Activated CD8-positive, alpha-beta memory T cell treated with anti-CD3 and anti-CD28 coated beads, Interleukin-2, amount 50 U/mL, for 4 hours (primary cell): ENCODE measurements around the gene ADGRG4.
"Not testable (repeated sequence)": the region's sequence is repeated elsewhere in the genome, so short reads cannot be mapped to it uniquely, and the experiment has no call there.

Experiments
- DNase-seq: peaks from one replicate; pipeline ENCODE4 v3.0.0-alpha.2; 2020

The ADGRG4 gene, protein sequence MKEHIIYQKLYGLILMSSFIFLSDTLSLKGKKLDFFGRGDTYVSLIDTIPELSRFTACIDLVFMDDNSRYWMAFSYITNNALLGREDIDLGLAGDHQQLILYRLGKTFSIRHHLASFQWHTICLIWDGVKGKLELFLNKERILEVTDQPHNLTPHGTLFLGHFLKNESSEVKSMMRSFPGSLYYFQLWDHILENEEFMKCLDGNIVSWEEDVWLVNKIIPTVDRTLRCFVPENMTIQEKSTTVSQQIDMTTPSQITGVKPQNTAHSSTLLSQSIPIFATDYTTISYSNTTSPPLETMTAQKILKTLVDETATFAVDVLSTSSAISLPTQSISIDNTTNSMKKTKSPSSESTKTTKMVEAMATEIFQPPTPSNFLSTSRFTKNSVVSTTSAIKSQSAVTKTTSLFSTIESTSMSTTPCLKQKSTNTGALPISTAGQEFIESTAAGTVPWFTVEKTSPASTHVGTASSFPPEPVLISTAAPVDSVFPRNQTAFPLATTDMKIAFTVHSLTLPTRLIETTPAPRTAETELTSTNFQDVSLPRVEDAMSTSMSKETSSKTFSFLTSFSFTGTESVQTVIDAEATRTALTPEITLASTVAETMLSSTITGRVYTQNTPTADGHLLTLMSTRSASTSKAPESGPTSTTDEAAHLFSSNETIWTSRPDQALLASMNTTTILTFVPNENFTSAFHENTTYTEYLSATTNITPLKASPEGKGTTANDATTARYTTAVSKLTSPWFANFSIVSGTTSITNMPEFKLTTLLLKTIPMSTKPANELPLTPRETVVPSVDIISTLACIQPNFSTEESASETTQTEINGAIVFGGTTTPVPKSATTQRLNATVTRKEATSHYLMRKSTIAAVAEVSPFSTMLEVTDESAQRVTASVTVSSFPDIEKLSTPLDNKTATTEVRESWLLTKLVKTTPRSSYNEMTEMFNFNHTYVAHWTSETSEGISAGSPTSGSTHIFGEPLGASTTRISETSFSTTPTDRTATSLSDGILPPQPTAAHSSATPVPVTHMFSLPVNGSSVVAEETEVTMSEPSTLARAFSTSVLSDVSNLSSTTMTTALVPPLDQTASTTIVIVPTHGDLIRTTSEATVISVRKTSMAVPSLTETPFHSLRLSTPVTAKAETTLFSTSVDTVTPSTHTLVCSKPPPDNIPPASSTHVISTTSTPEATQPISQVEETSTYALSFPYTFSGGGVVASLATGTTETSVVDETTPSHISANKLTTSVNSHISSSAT (N-terminal part only)

GRCh38 chrX:136300721-136301120, at the start of gene ADGRG4:
TSS of gene ADGRG4 (plus strand) at chrX:136300963. CDS start at chrX:136308778, 7,815 bp downstream.
- not testable (repeated sequence) for DNase-seq

- DNase-seq, result peak; percentile 61
Observed at GRCh38 chrX:136251041-136251991, 49.4 kb upstream of the ADGRG4 start, which contains the start of gene MAP7D3. TSS of gene MAP7D3 (minus strand) at chrX:136251400. CDS start at chrX:136251358, 42 bp downstream.

DNA sequence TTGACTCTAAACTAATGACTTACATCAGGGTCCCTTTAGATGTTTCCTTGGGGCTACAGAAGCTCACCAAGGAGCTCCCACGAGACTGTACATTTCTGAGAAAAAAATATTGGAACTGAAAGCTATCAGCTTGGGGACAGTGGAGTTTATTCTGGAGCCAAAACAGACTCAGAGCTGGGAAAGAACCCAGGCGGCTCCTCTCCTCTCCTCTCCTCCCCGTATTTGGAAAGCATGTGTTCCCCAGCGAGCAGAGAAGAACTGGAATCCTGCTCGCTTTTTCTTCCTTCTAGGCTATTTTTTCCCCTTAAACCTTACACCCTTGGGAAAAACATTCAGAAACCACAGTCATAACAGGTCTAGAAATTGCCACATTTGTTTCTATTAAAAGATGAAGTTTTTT, 45.2 kb upstream of the ADGRG4 start:
- no peak for DNase-seq

DNA sequence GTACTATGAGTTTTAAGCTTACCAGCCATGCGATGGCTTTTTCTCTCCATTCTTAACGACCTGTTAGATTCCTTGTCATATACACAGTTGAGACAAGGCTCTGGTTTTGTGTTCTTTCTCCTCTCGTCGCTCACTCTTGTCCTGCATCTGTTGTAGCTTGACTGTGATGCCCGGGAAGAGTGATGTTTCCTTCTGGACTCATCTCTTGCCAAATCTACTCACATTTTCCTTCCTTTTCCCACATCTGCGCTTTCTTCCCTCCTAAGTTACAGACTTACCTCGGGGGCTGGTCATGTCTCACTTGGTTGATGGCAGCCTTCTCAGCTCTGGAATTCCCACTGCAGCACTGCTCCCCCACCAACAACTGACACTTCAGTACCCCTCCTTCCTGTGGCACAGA, 44.7 kb upstream of the ADGRG4 start:
- no peak for DNase-seq

DNA sequence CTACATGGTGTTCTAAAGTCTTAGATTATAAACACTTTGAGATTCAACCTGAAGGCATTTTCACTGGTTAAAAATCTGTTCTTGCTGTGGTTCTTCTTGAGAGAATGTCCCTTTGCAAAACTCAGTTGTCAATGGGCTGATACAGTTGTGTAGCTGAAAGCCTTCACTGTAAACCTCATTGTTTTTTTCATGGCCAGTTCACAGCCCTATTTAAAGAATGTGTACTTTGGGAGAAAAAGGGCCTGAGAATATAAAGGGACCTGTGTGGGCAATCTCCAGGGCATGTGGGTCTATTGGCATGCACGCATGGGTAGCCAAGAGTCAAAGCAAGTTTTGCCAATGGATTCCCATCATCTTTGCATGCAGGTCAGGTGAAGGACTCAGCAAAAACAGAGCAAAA, 41.8 kb upstream of the ADGRG4 start:
- no peak for DNase-seq

- DNase-seq, result no peak
Observed at GRCh38 chrX:136259543-136259942, 41.2 kb upstream of the ADGRG4 start.

- no peak for DNase-seq
Observed at GRCh38 chrX:136260776-136261175, 40.0 kb upstream of the ADGRG4 start.

- no peak for DNase-seq
Observed at GRCh38 chrX:136261321-136261720, 39.4 kb upstream of the ADGRG4 start.

DNA sequence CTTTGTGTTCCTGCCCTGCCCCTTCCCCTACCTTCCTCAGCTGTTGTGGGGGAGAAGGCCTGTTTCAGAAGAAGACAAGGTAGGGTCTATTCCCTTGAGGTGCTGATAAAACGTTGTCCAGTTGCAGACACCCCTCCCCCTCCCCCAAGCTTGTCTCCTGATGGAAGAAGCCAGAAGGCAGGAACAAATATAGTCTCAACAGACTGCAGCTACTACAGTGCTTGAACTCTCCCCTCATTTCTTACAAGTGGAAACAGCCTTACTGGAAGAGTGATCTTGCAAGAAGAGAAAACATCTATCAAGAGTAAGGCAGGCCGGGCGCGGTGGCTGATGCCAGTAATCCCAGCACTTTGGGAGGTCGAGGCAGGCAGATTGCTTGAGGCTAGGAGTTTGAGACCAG, 38.5 kb upstream of the ADGRG4 start:
- no peak for DNase-seq

DNA sequence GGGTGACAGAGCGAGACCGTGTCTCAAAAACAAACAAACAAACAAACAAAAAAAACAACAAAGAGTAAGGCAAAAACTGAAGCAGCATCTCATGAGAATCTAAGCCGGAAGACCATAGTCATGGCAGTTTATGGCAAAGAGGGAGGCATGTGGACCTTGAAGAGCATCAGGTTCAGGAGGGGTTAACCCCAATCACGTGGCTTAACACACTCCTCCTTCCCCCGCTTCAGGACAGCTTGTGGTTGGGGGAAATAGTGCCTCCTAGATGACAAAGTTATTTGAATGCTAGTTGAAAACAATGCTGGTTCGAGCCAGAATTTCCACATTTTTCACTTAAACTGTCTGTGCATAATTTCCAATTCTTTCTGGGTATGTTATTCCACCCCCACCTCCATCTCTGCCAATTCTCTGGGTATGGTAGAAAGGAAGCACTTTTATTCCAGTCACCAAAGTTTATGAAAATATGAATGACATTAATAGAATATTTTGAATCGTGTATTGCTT, 37.9 kb upstream of the ADGRG4 start:
- no peak for DNase-seq

DNA sequence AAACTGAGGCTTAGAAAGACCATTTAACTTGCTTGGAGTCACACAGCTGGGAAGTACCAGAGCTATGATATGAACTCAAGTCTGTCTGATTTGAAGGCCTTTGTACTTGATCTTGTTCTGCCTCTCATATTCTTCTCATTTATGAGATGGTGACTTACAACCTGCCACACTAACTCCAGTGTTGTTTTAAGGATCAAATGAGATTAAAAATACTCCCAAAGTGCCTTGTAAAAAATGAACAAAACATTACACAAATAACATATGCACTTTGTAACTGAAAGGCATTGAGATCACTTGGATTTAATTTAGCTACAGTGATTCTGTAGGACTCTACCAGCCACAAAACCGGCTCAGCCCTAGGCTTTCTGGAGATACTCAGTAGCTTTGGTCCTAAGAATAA, 33.9 kb upstream of the ADGRG4 start:
- DNase-seq, result no peak

- DNase-seq, result peak; percentile 52
Observed at GRCh38 chrX:136268051-136269048, 32.4 kb upstream of the ADGRG4 start.

DNA sequence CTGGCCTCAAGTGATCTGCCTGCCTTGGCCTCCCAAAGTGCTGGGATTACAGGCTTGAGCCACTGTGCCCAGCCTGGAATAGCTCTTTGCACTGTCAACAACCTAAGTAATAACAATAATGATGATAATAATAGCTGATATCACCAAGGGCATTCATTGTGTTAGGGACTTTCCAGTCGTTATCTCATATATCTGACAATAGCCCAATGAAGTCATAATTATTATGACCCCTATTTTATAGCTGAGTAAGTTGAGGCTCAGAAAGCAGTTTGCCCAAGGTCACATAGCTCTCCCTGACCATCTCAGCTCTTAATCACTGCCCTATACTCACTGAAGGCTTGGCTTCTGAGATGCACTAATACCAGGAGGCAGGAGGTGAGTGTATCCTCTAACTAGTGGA, 30.8 kb upstream of the ADGRG4 start:
- no peak for DNase-seq

DNA sequence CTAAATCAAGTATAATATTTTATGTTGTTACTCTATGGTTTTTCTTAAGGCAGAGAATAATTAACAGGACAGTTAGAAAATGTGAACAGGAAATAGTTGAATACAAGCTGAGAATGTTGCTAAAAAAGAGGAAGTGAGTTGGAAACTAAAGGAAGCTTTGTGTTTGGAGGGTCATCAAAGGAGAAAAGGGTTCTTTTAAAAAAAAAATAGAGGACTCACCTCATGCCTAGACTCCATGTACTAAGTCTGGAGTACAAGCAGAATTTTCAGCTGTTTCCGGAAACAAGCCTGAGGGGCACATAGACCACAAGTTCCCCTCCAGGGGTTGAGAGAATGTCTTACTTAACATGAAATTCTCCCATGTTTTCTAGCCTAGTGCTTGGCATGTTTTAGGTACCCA, 29.5 kb upstream of the ADGRG4 start:
- DNase-seq, result no peak

DNA sequence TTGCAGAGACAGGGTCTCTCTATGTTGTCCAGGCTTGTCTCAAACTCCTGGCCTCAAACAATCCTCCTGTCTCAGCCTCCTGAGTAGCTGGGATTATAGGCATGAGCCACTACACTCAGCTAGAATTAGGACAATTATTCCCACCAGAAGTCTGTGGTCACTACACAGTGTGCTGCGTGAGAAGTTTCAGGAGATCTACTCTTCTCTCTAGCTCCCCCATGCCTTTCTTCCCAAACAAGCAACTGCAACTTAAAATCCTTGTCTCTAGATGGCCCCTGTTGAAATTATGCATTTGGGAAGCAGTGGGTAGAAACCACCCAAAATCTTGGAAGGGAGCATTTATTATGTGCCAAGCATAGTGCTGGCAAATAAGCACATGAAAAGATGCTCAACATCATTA, 28.4 kb upstream of the ADGRG4 start:
- no peak for DNase-seq

DNA sequence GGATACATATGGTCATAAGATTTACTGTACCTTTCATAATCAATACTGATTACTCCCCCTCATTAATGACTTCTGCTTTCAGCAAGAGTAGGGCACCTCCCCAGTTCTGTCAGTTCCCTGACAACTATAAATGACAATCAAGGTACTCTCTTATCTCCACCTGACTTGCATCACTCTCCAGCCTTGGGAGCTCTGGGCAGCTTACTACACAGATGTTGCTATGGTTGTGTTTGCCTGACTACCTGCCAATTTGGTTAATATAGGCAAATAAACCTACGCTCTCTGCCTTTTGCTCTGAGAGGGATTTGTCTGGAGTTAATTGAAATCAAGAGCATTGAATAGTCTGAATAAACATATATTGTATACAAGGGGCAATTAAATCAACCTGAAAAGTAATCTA, 26.8 kb upstream of the ADGRG4 start:
- DNase-seq, result no peak

DNA sequence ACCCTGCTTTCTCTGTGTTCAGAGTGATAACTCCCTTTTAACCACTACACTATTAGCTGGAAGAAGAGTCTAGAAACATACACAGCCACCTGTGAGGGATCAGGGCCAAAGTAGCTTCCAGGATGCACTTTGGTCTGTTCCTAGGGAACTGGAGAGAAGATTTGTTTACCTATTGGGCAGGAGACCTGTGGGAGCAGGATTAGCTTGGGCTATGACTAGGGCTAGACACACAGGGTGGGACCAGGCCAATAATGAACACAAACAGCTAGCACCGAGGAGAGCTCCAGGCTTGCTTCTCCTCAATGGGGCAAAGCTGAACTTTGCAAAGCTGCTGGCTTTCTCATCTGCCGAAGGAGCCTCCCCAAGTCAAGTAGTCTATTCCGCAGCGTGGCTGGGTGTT, 25.2 kb upstream of the ADGRG4 start:
- no peak for DNase-seq

DNA sequence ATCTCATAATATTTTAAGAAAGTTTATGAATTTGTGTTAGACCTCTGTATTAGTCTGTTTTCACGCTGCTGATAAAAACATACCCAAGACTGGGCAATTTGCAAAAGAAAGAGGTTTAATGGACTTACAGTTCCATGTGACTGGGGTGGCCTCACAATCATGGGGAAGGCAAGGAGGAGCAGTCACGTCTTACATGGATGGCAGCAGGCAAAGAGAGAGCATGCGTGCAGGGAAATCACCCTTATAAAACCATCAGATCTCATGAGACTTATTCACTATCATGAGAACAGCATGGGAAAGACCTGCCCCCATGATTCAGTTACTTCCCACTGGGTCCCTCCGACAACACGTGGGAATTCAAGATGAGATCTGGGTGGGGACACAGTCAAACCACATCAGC, 14.4 kb upstream of the ADGRG4 start:
- not testable (repeated sequence) for DNase-seq

DNA sequence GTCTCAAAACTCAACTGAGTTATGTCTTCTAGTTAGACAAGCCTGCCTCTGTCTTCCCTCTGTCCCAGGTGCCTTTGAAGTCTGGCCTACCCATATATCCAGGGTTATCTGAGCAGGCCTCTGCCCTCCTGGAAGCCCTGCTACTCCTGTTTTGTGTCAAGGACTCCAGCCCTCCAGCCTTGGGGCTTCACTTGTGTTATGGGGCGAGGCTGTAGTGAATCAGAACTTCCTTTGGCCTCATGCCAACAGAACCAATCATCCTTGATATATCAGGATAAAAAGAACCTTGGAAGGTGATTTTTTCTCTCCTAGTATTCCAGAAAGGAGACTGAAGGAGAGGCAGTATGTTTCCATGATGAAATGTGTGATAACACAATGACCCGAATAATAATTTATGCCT, 8.9 kb upstream of the ADGRG4 start:
- DNase-seq, result no peak

- no peak for DNase-seq
Observed at GRCh38 chrX:136292656-136293055, 8.1 kb upstream of the ADGRG4 start.
